Endometrial microvascular endothelial cells (primary cell): ENCODE measurements around the gene PABPC1L2A. TPM values are rescaled to one million over a fixed set of nuclear protein-coding genes. Genes with fewer than 3 reads are reported as not detected.
"Not testable (repeated sequence)": the region's sequence is repeated elsewhere in the genome, so short reads cannot be mapped to it uniquely, and the experiment has no call there.

Experiments
- in situ Hi-C: cut with HindIII; loops from 2 replicates; pipeline ENCODE4 v1.10.0; 2017; ENCODE audit warnings: low sequenced_read_pairs, low pct_unique_long_range_greater_than_20kb; ENCODE audit errors: inconsistent ontology term
- total RNA-seq: library from RNA; depleted of rRNA; stranded (reverse); fragments of >200 nt; gene quantifications from one replicate; pipeline ENCODE4 v1.2.3, GENCODE V29; 2015; ENCODE audit errors: inconsistent ontology term

PABPC1L2A gene
- total RNA-seq: not detected

GRCh38 chrX:73079024-73079562 is at the start of gene PABPC1L2A:
TSS of gene PABPC1L2A (minus strand) at chrX:73079512. CDS start at chrX:73079386, 126 bp downstream.
- in situ Hi-C loops: not testable (repeated sequence)

DNA sequence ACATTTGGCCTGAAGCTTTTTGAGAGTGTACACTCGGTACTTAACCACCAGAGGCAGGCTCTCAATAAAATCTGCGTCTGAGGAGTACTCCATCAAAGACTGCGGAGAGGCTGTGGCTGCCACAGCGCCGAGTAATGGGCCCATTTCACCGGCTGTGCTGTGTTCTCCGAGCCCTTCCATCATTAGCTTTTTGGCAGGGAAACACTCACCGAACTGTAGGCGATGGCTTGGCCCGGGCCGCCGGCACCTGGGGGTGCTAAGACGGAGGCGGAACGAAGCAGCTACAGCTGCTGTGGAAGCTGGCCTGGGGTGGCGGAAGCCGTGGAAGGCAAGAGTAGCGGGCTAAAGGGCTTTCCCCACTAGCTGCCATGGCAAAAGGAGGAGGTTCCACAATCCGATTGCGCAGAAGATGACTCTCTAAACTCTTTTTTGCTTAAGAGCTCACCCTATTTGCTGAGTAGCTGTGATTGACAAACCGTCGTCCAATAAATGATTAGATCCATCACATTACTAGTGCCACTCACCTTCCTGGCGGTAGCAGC is 48.5 kb upstream of the PABPC1L2A start:
- in situ Hi-C loops: no loop called here

DNA sequence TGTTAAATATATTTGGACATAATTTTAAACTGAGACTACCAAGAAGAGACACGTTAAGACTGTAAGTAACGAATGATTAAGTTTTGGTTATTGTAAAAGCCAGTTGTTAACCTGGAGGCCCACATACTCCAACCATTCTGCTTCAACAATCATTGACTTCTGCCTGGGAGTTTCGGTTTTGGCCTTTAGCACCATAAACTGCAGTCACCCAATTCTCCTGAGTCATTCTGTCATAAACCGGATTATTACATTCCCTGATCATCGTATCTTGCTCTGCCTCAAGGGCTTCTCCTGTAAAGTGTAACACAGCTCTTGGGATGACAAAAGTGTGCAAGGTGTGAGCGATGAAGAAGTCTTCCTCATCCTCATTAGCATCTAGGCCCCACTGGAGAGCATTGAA is 46.9 kb upstream of the PABPC1L2A start:
- in situ Hi-C loops: no loop called here

- in situ Hi-C loops: not testable (repeated sequence)
Measured at GRCh38 chrX:73099505-73099904, 20.2 kb upstream of the PABPC1L2A start.

- in situ Hi-C loops: not testable (repeated sequence)
Measured at GRCh38 chrX:73086766-73087165, 7.5 kb upstream of the PABPC1L2A start.

- in situ Hi-C loops: not testable (repeated sequence)
Measured at GRCh38 chrX:73079884-73080283, 572 bp upstream of the PABPC1L2A start.

DNA sequence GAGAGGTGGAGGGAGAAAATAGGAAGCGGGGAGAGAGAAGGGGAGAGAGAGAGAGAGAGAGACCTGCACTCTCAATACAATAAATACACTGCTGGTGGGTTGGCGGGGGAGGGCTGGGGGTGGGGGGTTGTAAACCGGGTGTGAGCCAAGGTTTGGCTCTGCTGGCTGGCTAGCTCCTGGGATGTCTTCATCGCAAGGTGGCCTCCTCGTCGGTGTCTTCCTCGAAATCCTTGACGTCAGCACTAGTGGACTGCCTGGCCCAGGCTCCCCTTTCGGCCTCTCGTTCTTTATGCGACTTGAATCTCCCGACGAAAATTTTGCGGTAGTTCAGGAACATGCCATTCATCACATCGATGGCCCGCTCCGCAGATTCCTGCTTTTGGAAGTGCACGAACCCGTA is 715 bp downstream of the PABPC1L2A start:
- in situ Hi-C loops: not testable (repeated sequence)

- in situ Hi-C loops: no loop called here
Measured at GRCh38 chrX:73076838-73077237, 2.5 kb downstream of the PABPC1L2A start.

DNA sequence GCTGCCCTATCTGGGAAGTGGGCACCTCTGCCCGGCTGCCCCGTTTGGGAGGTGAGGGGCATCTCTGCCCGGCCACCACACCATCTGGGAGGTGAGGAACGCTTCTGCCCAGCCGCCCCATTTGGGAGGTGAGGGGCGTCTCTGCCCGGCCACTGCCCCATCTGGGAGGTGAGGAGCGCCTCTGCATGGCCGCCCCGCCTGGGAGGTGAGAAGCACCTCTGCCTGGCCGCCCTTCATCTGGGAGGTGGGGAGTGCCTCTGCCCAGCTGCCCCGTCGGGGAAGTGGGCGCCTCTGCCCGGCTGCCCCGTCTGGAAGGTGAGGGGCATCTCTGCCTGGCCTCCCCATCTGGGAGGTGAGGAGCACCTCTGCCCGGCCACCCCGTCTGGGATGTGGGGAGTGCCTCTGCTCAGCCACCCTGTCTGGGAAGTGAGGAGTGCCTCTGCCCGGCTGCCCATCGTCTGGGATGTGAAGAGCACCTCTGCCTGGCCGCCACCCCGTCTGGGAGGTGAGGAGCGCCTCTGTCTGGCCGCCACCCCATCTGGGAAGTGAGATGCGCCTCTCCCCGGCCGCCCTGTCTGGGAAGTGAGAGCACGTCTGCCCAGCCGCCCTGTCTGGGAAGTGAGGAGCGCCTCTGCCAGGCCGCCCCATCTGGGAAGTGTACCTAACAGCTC is 9.8 kb downstream of the PABPC1L2A start:
- in situ Hi-C loops: no loop called here

DNA sequence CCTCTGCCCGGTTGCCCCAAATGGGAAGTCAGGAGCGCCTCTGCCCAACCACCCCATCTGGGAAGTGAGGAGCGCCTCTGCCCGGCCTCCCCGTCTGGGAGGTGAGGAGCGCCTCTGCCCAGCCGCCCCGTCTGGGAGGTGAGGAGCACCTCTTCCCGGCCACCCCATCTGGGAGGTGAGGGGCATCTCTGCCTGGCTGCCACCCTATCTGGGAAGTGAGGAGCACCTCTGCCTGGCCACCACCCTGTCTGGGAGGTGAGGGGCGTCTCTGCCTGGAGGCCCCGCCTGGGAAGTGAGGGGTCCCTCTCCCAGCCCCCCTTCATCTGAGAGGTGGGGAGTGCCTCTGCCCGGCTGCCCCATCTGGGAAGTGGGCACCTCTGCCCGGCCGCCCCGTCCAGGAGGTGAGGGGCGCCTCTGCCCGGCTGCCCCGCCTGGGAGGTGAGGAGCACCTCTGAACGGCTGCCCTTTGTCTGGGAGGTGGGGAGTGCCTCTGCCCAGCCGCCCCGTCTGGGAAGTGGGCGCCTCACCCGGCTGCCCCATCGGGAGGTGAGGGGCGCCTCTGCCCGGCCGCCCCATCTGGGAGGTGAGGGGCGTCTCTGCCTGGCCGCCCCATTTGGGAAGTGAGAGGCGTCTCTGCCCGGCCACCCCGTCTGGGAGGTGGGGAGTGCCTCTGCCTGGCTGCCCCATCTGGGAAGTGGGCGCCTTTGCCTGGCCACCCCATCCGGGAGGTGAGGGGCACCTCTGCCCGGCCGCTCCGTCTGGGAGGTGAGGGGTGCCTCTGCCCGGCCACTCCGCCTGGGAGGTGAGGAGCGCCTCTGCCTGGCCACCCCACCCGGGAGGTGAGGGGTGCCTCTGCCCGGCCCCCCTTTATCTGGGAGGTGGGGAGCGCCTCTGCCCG is 10.6 kb downstream of the PABPC1L2A start:
- in situ Hi-C loops: no loop called here

DNA sequence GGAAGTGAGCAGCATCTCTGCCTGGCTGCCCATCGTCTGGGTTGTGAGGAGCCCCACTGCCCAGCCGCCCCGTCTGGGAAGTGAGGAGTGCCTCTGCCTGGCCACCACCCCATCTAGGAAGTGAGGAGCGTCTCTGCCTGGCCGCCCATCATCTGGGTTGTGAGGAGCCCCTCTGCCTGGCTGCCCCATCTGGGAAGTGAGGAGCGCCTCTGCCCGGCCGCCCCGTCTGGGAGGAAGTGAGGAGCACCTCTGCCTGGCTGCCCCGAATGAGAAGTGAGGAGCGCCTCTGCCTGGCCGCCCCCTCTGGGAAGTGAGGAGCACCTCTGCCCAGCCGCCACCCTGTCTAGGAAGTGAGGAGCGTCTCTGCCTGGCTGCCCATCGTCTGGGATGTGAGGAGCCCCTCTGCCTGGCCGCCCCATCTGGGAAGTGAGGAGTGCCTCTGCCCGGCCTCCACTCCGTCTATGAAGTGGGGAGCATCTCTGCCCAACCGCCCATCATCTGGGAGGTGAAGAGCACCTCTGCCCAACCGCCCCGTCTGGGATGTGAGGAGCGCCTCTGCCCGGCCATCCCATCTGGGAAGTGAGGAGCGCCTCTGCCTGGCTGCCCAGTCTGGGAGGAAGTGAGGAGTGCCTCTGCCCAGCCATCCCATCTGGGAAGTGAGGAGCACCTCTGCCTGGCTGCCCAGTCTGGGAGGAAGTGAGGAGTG is 11.4 kb downstream of the PABPC1L2A start:
- in situ Hi-C loops: not testable (repeated sequence)

- in situ Hi-C loops: no loop called here
Measured at GRCh38 chrX:73028876-73029275, 50.4 kb downstream of the PABPC1L2A start.

Other genes starting within 250 kb of the PABPC1L2A start
- not detected for gene FAM236C, start 166.9 kb downstream of the PABPC1L2A start, total RNA-seq
- not detected for gene FAM236A, start 141.3 kb downstream of the PABPC1L2A start, total RNA-seq
- gene DMRTC1, start 135.7 kb downstream of the PABPC1L2A start, total RNA-seq: not detected
- not detected for gene PABPC1L2B, start 76.6 kb downstream of the PABPC1L2A start, total RNA-seq
- 0.46 TPM for gene NAP1L2, start 135.3 kb upstream of the PABPC1L2A start, total RNA-seq